Fibroblast of skin of left quadriceps (primary cell): ENCODE measurements around the gene SLC24A3.

Experiments
- DNase-seq, 2 experiments: peaks; one replicate each; pipeline ENCODE4 v3.0.0-alpha.2; 2013; ENCODE audit warnings: low read depth in 2 of 2

SLC24A3 gene

GRCh38 chr20:19594896-19595295 lies 382.5 kb downstream of the SLC24A3 start:
- DNase-seq: no peak

DNA sequence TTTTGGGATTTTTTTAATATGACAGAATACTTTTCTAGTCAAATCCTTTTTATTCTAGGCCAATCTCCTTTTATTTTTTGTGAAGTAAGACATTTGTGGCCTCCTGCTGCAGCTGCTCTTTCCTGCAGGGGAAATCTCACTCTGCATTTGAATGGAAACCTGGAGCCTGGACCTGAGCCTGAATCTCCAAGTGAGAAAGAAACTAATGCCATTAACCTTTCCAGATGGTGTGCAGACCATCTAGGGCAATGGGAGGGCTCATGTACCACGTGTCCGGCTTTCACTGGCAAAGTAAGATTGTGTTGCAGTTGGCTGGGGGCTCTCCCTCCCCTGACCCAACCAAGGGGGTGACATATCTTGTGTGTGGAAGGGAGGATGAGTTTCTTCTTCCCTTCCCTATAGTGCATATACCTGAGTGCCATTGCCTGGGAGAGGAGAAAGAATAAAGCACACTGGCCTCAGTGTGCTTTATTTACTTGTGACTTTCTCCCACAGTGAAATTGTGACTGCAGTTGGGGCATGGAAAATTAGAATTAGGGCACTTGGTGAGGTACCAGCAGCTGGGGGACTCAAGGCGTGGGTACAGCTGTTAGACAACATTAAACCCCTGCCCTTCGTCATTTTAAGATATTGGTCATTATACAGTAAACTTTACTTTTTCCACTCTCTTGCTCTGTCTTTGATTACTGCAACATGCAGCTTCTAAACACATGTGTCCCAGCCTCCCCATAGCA lies 385.8 kb downstream of the SLC24A3 start:
- no peak for DNase-seq

- DNase-seq: no peak
Observed at GRCh38 chr20:19599200-19599599, 386.8 kb downstream of the SLC24A3 start.

- DNase-seq: no peak
Observed at GRCh38 chr20:19600042-19600441, 387.6 kb downstream of the SLC24A3 start.

- no peak for DNase-seq
Observed at GRCh38 chr20:19601126-19601810, 388.8 kb downstream of the SLC24A3 start.

DNA sequence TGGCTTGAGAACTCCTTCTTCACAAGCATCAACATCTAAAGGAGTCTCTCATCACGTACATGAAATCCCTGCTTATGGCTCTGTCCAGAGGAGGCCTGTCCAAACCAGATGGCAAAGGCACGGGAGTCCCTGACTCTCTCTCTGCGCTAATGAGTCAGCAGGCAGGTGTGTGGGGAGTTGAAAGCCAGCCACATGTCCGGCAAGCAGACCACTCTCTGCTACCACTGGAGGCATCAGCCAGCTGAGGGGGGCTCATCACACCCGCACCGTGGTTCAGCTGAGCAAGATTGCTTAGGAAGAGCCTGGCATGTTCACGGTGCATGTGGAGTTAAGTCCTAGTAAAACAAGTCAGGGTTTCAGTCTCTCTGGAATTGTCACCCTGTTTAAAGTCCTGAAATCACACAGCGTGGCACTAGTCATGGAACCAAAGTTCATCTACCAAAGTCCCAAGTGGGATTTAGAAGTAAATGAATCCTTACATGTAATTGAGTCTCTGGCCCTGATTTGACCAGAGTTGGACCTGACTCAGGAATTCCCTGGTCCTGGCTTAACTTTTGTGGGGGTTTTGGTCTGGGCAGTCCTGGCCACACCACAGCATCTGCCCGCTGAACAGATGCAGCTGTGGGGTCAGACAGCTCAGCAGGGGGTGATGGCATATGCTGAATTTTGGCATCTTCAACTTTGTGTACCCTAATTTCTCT lies 390.4 kb downstream of the SLC24A3 start:
- no peak for DNase-seq

DNA sequence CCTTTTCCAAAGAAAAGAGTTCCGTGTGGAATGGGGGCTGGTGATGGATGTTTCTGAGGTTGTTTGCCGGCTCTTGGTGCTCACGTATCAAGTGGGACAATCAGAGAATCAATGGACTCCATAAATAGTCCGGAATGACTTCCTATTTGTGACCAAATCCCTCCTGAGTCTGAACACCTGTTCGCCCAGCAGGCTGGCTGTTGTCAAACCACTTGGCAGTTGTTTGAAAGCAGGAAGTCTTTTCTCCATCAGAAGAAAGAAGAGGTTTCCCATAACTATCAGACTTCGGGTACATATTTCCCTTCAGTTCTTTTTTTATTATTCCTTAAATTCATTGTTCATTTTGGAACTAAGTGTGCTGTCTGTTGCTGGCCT lies 390.9 kb downstream of the SLC24A3 start:
- no peak for DNase-seq

GRCh38 chr20:19605786-19606485 lies 393.5 kb downstream of the SLC24A3 start:
- no peak for DNase-seq

DNA sequence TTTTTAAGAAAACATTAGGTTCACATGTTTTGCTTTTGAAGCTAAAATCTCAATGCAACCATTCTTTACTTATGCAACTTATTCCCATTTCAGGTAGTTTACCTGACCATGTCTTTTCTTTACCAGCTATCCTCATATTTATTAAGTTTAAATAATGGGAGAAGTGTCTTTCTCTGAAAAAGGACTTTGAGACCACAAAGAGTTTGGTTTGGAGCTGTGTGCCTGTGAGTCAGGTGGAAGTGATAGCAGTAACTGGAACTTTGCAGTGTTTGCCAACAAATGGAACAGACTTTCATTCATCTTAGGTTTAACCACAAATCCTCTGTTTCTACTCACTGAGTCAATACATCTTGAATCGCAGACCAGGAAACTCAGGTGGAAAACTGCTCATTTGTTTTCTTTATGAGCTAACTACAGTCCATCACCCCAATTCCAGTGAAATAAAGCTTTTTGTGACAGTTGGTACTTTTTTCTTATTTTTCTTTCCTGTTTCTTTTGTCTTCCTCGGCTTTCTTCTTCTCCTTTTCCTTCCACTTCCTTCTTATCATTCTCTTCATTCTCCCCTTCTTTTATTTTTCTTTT lies 397.3 kb downstream of the SLC24A3 start:
- no peak for DNase-seq

DNA sequence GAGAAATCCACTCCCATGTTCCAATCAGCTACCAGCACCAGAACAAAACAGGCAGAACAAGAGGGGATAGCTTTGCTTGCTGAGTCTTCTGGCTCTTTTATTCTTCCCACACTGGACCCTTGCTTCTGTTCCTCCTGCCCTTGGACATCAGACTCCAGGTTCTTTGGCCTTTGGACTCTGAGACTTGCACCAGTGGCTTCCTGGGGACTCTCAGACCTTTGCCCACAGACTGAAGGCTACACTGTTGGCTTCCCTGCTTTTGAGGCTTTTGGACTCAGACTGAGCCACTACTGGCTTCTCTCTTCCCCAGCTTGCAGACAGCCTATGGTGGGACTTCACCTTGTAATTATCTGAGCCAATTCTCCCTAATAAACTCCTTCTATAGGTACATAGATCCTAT lies 403.2 kb downstream of the SLC24A3 start:
- no peak for DNase-seq

- no peak for DNase-seq
Observed at GRCh38 chr20:19616081-19616480, 403.6 kb downstream of the SLC24A3 start.

GRCh38 chr20:19616620-19617019 lies 404.2 kb downstream of the SLC24A3 start:
- DNase-seq: no peak

- DNase-seq: no peak
Observed at GRCh38 chr20:19617256-19617655, 404.8 kb downstream of the SLC24A3 start.

GRCh38 chr20:19618711-19619110 lies 406.3 kb downstream of the SLC24A3 start:
- DNase-seq: no peak

DNA sequence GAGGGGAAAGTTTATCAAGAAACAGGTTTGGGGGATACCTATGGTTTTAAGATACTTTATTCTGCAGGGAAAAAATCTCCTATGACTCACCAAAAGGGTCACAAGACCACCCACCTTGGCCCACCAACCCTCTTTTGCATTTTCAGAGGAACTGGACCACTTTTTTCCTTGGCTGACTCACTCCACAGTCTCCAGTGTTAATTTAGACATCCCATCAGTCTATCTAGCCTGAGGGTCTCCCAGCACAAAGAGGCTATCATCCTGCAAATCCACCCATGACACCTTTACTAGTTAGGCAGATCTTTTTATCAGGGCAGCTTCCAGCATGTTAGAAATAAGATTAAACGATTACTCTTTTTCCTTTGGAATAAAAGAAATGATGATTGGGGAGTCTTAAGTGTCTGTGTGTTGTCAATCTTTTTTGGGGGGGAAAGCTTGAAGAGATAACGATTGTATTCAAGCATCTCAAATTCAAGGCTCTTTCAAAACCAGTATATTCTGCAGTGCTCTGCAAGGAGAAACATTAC lies 407.5 kb downstream of the SLC24A3 start:
- DNase-seq: no peak

DNA sequence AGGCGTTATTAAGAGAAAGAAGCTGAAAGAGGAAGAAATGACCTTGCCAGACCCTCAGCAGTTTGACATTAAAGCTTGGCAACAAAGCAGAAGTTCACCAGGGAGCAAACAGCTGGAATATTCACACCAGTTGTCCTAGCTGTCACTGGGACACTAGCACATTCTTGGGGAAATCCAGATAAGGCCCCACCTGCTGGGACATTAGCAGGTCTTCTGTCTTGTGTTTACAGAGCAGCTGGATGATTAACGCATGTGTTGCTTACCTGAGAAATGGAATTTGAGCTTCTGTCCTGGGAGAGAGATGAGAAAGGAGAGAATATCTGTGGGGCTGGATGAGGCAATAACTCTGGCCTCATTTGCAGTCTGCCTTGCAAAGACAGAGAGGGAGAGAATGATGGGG lies 408.0 kb downstream of the SLC24A3 start:
- DNase-seq: no peak

GRCh38 chr20:19621072-19621471 lies 408.6 kb downstream of the SLC24A3 start:
- no peak for DNase-seq

- no peak for DNase-seq
Observed at GRCh38 chr20:19624221-19624965, 412.0 kb downstream of the SLC24A3 start.

- no peak for DNase-seq
Observed at GRCh38 chr20:19625426-19625825, 413.0 kb downstream of the SLC24A3 start.

DNA sequence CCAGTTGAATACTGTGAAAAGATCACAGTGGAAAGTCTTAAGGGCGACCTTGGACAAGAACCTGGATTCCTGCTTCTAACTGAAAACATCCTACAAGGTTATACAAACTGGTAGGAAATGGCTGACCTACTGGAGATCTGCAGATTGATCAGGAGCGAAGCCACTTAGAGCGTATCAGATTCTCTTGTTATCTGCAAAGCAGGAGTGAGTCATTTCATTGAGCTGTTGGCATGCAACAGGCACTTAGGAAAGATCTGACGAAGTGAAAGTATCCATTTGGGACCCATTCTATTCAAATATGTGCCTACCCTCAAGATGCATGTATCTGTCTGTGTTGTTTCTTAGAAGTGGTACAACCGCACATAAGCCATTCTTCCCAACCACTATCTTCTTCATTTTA lies 414.5 kb downstream of the SLC24A3 start:
- DNase-seq: no peak

- peak; percentile 35 to 48 for DNase-seq
Observed at GRCh38 chr20:19628570-19629134, 416.2 kb downstream of the SLC24A3 start.
